HL-60 (cell line): ENCODE data around the gene HCFC1R1.

ENCODE experiments used
- CTCF ChIP-seq: IDR thresholded peaks from one replicate; pipeline ENCODE4 v1.5.1; 2011; ENCODE audit warnings: low read length, control low read depth, inconsistent platforms; ENCODE audit not compliant: insufficient read depth
- POLR2AphosphoS5 ChIP-seq: IDR thresholded peaks from 2 replicates; pipeline ENCODE4 v1.6.1; 2012; ENCODE audit warnings: low read depth
- REST ChIP-seq: IDR thresholded peaks from 2 replicates; pipeline ENCODE4 v1.6.1; 2012; ENCODE audit warnings: low read depth; ENCODE audit not compliant: insufficient replicate concordance

GRCh38 chr16:3066440-3066748, 42.7 kb upstream of the HCFC1R1 start:
- no peak for TF ChIP-seq CTCF
- TF ChIP-seq REST = no peak
- no peak for TF ChIP-seq POLR2AphosphoS5
